Activated effector memory CD4-positive, alpha-beta T cell treated with anti-CD3 and anti-CD28 coated beads, Interleukin-2, amount 50 U/mL, for 16 hours (primary cell): ENCODE measurements around the gene CDK17.
A peak's percentile ranks its signal among the peaks of the same experiment; 100 is the strongest.

Experiments
- DNase-seq: peaks from one replicate; pipeline ENCODE4 v3.0.0-alpha.2; 2020

Gene CDK17

GRCh38 chr12:96258104-96258961 is 141.9 kb downstream of the CDK17 start:
- no peak for DNase-seq

GRCh38 chr12:96257550-96258103 is 142.6 kb downstream of the CDK17 start:
- DNase-seq: no peak

GRCh38 chr12:96256672-96257361 is 143.4 kb downstream of the CDK17 start:
- DNase-seq: no peak

GRCh38 chr12:96255077-96255476 is 145.2 kb downstream of the CDK17 start:
- DNase-seq: no peak

GRCh38 chr12:96250119-96250685 is 150.0 kb downstream of the CDK17 start:
- no peak for DNase-seq

GRCh38 chr12:96249196-96250118 is 150.8 kb downstream of the CDK17 start:
- DNase-seq: no peak

- DNase-seq: no peak
Observed at GRCh38 chr12:96248136-96248931, 151.9 kb downstream of the CDK17 start.

GRCh38 chr12:96247563-96247962 is 152.7 kb downstream of the CDK17 start:
- DNase-seq: no peak

- DNase-seq: no peak
Observed at GRCh38 chr12:96246926-96247505, 153.2 kb downstream of the CDK17 start.

- DNase-seq: no peak
Observed at GRCh38 chr12:96244826-96245225, 155.4 kb downstream of the CDK17 start.

GRCh38 chr12:96242597-96242996 is 157.6 kb downstream of the CDK17 start:
- no peak for DNase-seq

GRCh38 chr12:96241846-96242256 is 158.4 kb downstream of the CDK17 start:
- peak; percentile 87 for DNase-seq

- no peak for DNase-seq
Observed at GRCh38 chr12:96241431-96241830, 158.8 kb downstream of the CDK17 start.

- no peak for DNase-seq
Observed at GRCh38 chr12:96240656-96241055, 159.6 kb downstream of the CDK17 start.

- DNase-seq: no peak
Observed at GRCh38 chr12:96239711-96240635, 160.3 kb downstream of the CDK17 start.

- no peak for DNase-seq
Observed at GRCh38 chr12:96238336-96239047, 161.7 kb downstream of the CDK17 start.

GRCh38 chr12:96237465-96238077 is 162.7 kb downstream of the CDK17 start:
- DNase-seq: peak; percentile 83

GRCh38 chr12:96237035-96237434 is 163.2 kb downstream of the CDK17 start:
- DNase-seq: no peak
